ENCODE data around the gene ATP6AP1. TPM values are rescaled to one million over a fixed set of nuclear protein-coding genes. Genes with fewer than 3 reads are reported as not detected.

The ATP6AP1 gene
- total RNA-seq, 1 experiment from 2014 or later, result 112 TPM

GRCh38 chrX:154444755-154445246, 16.3 kb downstream of the ATP6AP1 start:
- no peak for TF ChIP-seq CTCF (IDR thresholded peaks at IDR 0.05; ENCODE audit: insufficient read depth in 1 of 2, low read depth in 1 of 2, low read length in 1 of 2, severe bottlenecking in 1 of 2, unreplicated experiment in 1 of 2)
- BruUV-seq (replicated peaks), result no TSS peak
- Mint-ChIP-seq H3K27me3 (ENCODE audit: insufficient read depth, unreplicated experiment) (no peaks in the 10 kb centered on the region), H3K4me3 (ENCODE audit: unreplicated experiment) (peak overlapping the region; percentile 88), H3K27ac (ENCODE audit: unreplicated experiment) (no peak overlapping the region), H3K4me1 (ENCODE audit: low read depth, unreplicated experiment) (no peaks in the 10 kb centered on the region), H3K9me3 (ENCODE audit: unreplicated experiment) (no peaks in the 10 kb centered on the region), H3K36me3 (ENCODE audit: insufficient read depth, unreplicated experiment) (peaks cover 30% of the 10 kb centered on the region)
- H3K27me3 ChIP-seq (replicated peaks; ENCODE audit: control insufficient read depth, insufficient read depth, low read length), result no peaks in the 10 kb centered on the region
- intact Hi-C loops (cut with micrococcal nuclease; ENCODE audit: unreplicated experiment), result no loop called here
- no peaks in the 10 kb centered on the region for H3K9me3 ChIP-seq
- peak overlapping the region; percentile 73 for H3K4me3 ChIP-seq (ENCODE audit: low read depth, low read length)
- ChIA-PET CTCF (no interaction called here), POLR2A (no interaction called here)
- H3K36me3 ChIP-seq (ENCODE audit: control insufficient read depth, insufficient read depth, low read length), result no peaks in the 10 kb centered on the region
- no peaks in the 10 kb centered on the region for H3K4me1 ChIP-seq
- no peak for DNase-seq

- H3K27ac Mint-ChIP-seq (ENCODE audit: unreplicated experiment), result peak overlapping the region; percentile 32
- no TSS peak for BruUV-seq (replicated peaks)
- POLR2A ChIA-PET, result interaction anchor here (0.8 kb wide), 1 partner anchor 17 kb away, joined by 3 read pairs; no protein-coding TSS in a partner anchor
- TF ChIP-seq CTCF (IDR thresholded peaks at IDR 0.05; ENCODE audit: insufficient read depth in 1 of 2, low read depth in 1 of 2, low read length in 1 of 2, severe bottlenecking in 1 of 2, unreplicated experiment in 1 of 2), result no peak
- CTCF ChIA-PET, result no interaction called here
- no peak for DNase-seq
- H3K36me3 ChIP-seq (ENCODE audit: control insufficient read depth, insufficient read depth, low read length), result no peaks in the 10 kb centered on the region
- peaks cover 27% of the 10 kb centered on the region for H3K36me3 Mint-ChIP-seq (ENCODE audit: insufficient read depth, unreplicated experiment)
- H3K9me3 ChIP-seq, result no peaks in the 10 kb centered on the region
- H3K27me3 ChIP-seq (replicated peaks; ENCODE audit: control insufficient read depth, insufficient read depth, low read length), result no peaks in the 10 kb centered on the region
- H3K4me1 Mint-ChIP-seq (ENCODE audit: low read depth, unreplicated experiment), result no peaks in the 10 kb centered on the region
- no peaks in the 10 kb centered on the region for H3K9me3 Mint-ChIP-seq (ENCODE audit: unreplicated experiment)
- H3K4me3 Mint-ChIP-seq (ENCODE audit: unreplicated experiment), result peak overlapping the region; percentile 35
- H3K27me3 Mint-ChIP-seq (ENCODE audit: insufficient read depth, unreplicated experiment), result no peaks in the 10 kb centered on the region
- no peak overlapping the region for H3K4me3 ChIP-seq (ENCODE audit: low read depth, low read length)
- intact Hi-C loops (cut with micrococcal nuclease; ENCODE audit: unreplicated experiment), result no loop called here
- no peaks in the 10 kb centered on the region for H3K4me1 ChIP-seq
These were observed 17.3 kb downstream of the ATP6AP1 start for GRCh38 chrX:154445776-154446175.

- H3K27me3 Mint-ChIP-seq (ENCODE audit: insufficient read depth, unreplicated experiment), result no peaks in the 10 kb centered on the region
- Histone ChIP-seq H3K27me3 (replicated peaks; ENCODE audit: control insufficient read depth, insufficient read depth, low read length) (no peaks in the 10 kb centered on the region), H3K9me3 (no peaks in the 10 kb centered on the region), H3K4me3 (ENCODE audit: low read depth, low read length) (no peak overlapping the region), H3K36me3 (ENCODE audit: control insufficient read depth, insufficient read depth, low read length) (no peaks in the 10 kb centered on the region), H3K4me1 (no peaks in the 10 kb centered on the region)
- no peak for TF ChIP-seq CTCF (IDR thresholded peaks at IDR 0.05; ENCODE audit: insufficient read depth in 1 of 2, low read depth in 1 of 2, low read length in 1 of 2, severe bottlenecking in 1 of 2, unreplicated experiment in 1 of 2)
- H3K4me1 Mint-ChIP-seq (ENCODE audit: low read depth, unreplicated experiment), result no peaks in the 10 kb centered on the region
- ChIA-PET POLR2A (interaction anchor here (0.8 kb wide), 1 partner anchor 17 kb away, joined by 3 read pairs; no protein-coding TSS in a partner anchor), CTCF (no interaction called here)
- intact Hi-C loops (cut with micrococcal nuclease; ENCODE audit: unreplicated experiment), result no loop called here
- no peaks in the 10 kb centered on the region for H3K9me3 Mint-ChIP-seq (ENCODE audit: unreplicated experiment)
- DNase-seq, result no peak
- no TSS peak for BruUV-seq (replicated peaks)
- H3K36me3 Mint-ChIP-seq (ENCODE audit: insufficient read depth, unreplicated experiment), result peaks cover 27% of the 10 kb centered on the region
- H3K4me3 Mint-ChIP-seq (ENCODE audit: unreplicated experiment), result peak overlapping the region; percentile 35
- H3K27ac Mint-ChIP-seq (ENCODE audit: unreplicated experiment), result peak overlapping the region; percentile 32
These were observed 18.0 kb downstream of the ATP6AP1 start for GRCh38 chrX:154446430-154446829.
